ENCODE data around the gene MYEOV. TPM values are rescaled to one million over a fixed set of nuclear protein-coding genes. Genes with fewer than 3 reads are reported as not detected.
A peak's percentile ranks its signal among the peaks of the same experiment; 100 is the strongest.

Gene MYEOV
- total and polyA plus RNA-seq, 4 donors, result 0.79 to 0.90 TPM; not detected in 2

DNA sequence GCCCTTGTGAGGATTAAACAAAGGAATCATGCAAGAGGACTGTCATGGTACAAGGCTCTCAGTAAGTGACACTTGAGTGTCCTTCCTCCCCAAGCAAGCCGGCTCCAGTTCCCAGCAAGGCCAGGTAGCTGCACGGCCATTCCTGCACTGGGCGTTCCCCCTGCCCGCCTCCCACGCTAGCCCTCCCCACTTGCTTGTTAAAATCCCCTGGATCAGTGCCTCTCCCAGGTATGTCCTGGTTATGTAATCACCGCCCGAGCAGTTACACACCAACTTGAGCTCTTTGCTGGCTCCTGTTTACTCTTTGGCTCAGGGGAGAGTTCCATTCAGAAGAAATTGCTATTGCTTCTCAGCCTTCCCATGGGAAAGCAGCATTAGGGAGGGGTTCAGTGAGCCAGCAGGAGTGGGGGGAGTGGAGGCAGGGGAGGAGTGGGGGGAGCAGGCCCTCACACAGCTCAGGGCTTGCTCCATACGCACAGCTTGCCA, 19.4 kb upstream of the MYEOV start (continued):
- TF ChIP-seq REST (IDR thresholded peaks at IDR 0.05) (no peak), SP1 (IDR thresholded peaks at IDR 0.05) (peak; percentile 16)

GRCh38 chr11:69275178-69275577, 18.8 kb upstream of the MYEOV start:
- Histone ChIP-seq H3K9me3 (ENCODE audit: control insufficient read depth in 4 of 4, low read length in 3 of 4) (no peaks in the 10 kb centered on the region), H3K4me1 (ENCODE audit: control insufficient read depth in 4 of 4, insufficient read depth in 4 of 4, low read length in 3 of 4) (peaks cover 0 to 17% (median 8%) of the 10 kb centered on the region in 4 donors), H3K9ac (ENCODE audit: low read depth in 1 of 2, low read length in 2 of 2) (no peak overlapping the region), H3K27me3 (ENCODE audit: control insufficient read depth in 4 of 4, insufficient read depth in 4 of 4, low read length in 3 of 4) (no peaks in the 10 kb centered on the region), H3K36me3 (ENCODE audit: control insufficient read depth in 4 of 4, insufficient read depth in 3 of 4, low read depth in 1 of 4, low read length in 3 of 4) (no peaks in the 10 kb centered on the region), H3K4me3 (ENCODE audit: low read depth in 1 of 3, low read length in 3 of 3) (no peak overlapping the region), H3K27ac (ENCODE audit: low read depth in 1 of 2, low read length in 2 of 2) (no peak overlapping the region)
- no peak for DNase-seq (ENCODE audit: low spot score)
- TF ChIP-seq SP1 (IDR thresholded peaks at IDR 0.05) (no peak), FOXA1 (IDR thresholded peaks at IDR 0.05) (no peak), HNF4A (conservative IDR thresholded peaks at IDR 0.05) (no peak), GABPA (IDR thresholded peaks at IDR 0.05 in 1 of 2, conservative IDR thresholded peaks at IDR 0.05 in 1 of 2) (no peak), REST (IDR thresholded peaks at IDR 0.05) (no peak), RXRA (IDR thresholded peaks at IDR 0.05) (no peak), HNF4G (IDR thresholded peaks at IDR 0.05) (no peak), JUND (IDR thresholded peaks at IDR 0.05) (no peak), YY1 (IDR thresholded peaks at IDR 0.05) (no peak)
- TF ChIP-seq, protein P1, sequence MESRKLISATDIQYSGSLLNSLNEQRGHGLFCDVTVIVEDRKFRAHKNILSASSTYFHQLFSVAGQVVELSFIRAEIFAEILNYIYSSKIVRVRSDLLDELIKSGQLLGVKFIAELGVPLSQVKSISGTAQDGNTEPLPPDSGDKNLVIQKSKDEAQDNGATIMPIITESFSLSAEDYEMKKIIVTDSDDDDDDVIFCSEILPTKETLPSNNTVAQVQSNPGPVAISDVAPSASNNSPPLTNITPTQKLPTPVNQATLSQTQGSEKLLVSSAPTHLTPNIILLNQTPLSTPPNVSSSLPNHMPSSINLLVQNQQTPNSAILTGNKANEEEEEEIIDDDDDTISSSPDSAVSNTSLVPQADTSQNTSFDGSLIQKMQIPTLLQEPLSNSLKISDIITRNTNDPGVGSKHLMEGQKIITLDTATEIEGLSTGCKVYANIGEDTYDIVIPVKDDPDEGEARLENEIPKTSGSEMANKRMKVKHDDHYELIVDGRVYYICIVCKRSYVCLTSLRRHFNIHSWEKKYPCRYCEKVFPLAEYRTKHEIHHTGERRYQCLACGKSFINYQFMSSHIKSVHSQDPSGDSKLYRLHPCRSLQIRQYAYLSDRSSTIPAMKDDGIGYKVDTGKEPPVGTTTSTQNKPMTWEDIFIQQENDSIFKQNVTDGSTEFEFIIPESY (IDR thresholded peaks at IDR 0.05), result no peak
- TF ChIP-seq, protein P2, sequence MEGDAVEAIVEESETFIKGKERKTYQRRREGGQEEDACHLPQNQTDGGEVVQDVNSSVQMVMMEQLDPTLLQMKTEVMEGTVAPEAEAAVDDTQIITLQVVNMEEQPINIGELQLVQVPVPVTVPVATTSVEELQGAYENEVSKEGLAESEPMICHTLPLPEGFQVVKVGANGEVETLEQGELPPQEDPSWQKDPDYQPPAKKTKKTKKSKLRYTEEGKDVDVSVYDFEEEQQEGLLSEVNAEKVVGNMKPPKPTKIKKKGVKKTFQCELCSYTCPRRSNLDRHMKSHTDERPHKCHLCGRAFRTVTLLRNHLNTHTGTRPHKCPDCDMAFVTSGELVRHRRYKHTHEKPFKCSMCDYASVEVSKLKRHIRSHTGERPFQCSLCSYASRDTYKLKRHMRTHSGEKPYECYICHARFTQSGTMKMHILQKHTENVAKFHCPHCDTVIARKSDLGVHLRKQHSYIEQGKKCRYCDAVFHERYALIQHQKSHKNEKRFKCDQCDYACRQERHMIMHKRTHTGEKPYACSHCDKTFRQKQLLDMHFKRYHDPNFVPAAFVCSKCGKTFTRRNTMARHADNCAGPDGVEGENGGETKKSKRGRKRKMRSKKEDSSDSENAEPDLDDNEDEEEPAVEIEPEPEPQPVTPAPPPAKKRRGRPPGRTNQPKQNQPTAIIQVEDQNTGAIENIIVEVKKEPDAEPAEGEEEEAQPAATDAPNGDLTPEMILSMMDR (IDR thresholded peaks at IDR 0.05; ENCODE audit: low read depth, low read length, missing input control), result no peak
- TF ChIP-seq, protein P3, sequence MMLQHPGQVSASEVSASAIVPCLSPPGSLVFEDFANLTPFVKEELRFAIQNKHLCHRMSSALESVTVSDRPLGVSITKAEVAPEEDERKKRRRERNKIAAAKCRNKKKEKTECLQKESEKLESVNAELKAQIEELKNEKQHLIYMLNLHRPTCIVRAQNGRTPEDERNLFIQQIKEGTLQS (IDR thresholded peaks at IDR 0.05), result no peak
